Lung (tissue), 12 donors: ENCODE results near the gene GABARAP. TPM values are rescaled to one million over a fixed set of nuclear protein-coding genes. Genes with fewer than 3 reads are reported as not detected.

Experiments
- ATAC-seq: fragments of 200-7000 bp; cut with Tn5 transposase; one replicate; pipeline ENCODE4 v1.9.1; 2020; ENCODE audit warnings: moderate number of reproducible peaks; ENCODE audit not compliant: insufficient read depth, low FRiP score
- DNase-seq, 3 donors: peaks; one replicate each; pipeline ENCODE4 v3.0.0-alpha.2; 2013 to 2017
- H3K27ac ChIP-seq, 2 donors: one replicate each; pipeline ENCODE4 v1.5.1; 2013; ENCODE audit warnings: mild to moderate bottlenecking in 2 of 2, moderate library complexity in 2 of 2, control low read depth in 1 of 2, inconsistent platforms in 1 of 2, low read depth in 1 of 2, low read length in 1 of 2
- H3K27me3 ChIP-seq, 3 donors: one replicate each; pipeline ENCODE4 v1.5.1; 2013; ENCODE audit warnings: low read length in 2 of 3; ENCODE audit not compliant: control insufficient read depth in 3 of 3, insufficient read depth in 3 of 3
- H3K36me3 ChIP-seq, 4 donors: one replicate each; pipeline ENCODE4 v1.5.1; 2013; ENCODE audit warnings: low read length in 4 of 4, mild to moderate bottlenecking in 1 of 4, moderate library complexity in 1 of 4; ENCODE audit not compliant: control insufficient read depth in 4 of 4, insufficient read depth in 4 of 4
- H3K4me1 ChIP-seq, 5 donors: one replicate each; pipeline ENCODE4 v1.5.1; 2013; ENCODE audit warnings: low read length in 5 of 5, mild to moderate bottlenecking in 2 of 5, moderate library complexity in 1 of 5; ENCODE audit not compliant: control insufficient read depth in 5 of 5, insufficient read depth in 5 of 5
- H3K4me3 ChIP-seq: one replicate; pipeline ENCODE4 v1.5.1; 2013; ENCODE audit warnings: mild to moderate bottlenecking, control low read depth, moderate library complexity
- H3K9ac ChIP-seq, 2 donors: one replicate each; pipeline ENCODE4 v1.5.1; 2013; ENCODE audit warnings: low read length in 2 of 2, control low read depth in 1 of 2; ENCODE audit not compliant: insufficient read depth in 1 of 2
- H3K9me3 ChIP-seq, 4 donors: one replicate each; pipeline ENCODE4 v1.5.1; 2013; ENCODE audit warnings: low read length in 3 of 4, mild to moderate bottlenecking in 1 of 4, moderate library complexity in 1 of 4; ENCODE audit not compliant: control insufficient read depth in 4 of 4, insufficient read depth in 3 of 4
- CTCF ChIP-seq: IDR thresholded peaks from 2 replicates; pipeline ENCODE4 v1.5.1; 2012; ENCODE audit warnings: mild to moderate bottlenecking; ENCODE audit errors: control extremely low read depth, extremely low read depth
- WGBS, 2 donors: extraction: QIAGEN DNeasy Blood & Tissue Kit; methylation state at CpG; one replicate each; pipeline ENCODE4 v1.1.7; 2013; 5-methylcytosine and 5-hydroxymethylcytosine counted together
- polyA plus RNA-seq, 2 donors: library from polyadenylated mRNA; stranded (reverse); fragments of 200-250 nt; gene quantifications; one replicate each; pipeline ENCODE4 v1.2.1, GENCODE V29; 2013
- total RNA-seq, 2 donors: library from RNA; depleted of rRNA in 1 of 2; stranded (reverse); fragments of >200 nt in 1 of 2; gene quantifications; one replicate each; pipeline ENCODE4 v1.2.1, GENCODE V29; 2014 to 2021
- donor health status: control.
- donor health status: control.
- donor health status: Bipolar disorder and iron deficiency.
- donor health status: healthy.
- donor health status: DM: yes; HTN: yes; CAD: no.

Gene GABARAP
- total and polyA plus RNA-seq, 4 donors: 315 to 1,149 (median 685) TPM

DNA sequence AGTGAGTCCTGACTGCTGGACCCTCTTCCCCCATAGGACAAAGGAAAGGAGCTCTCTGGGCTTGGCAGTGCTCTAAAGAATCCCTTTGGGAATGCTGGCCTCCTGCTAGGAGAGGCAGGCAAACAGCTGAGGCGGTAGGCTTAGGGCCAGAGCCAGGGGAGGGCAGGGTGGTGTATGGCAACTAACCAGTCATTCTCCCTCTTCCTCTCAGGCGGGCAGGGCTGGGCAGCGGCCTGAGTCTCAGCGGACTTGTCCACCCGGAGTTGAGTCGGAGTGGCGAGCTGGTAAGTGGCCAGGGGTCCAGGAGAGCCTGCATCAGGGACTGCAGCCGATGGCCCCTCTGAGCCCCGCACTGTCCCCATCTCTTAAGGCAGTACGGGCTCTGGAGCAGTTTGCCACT, 18.1 kb downstream of the GABARAP start:
- Histone ChIP-seq H3K9ac (no peak overlapping the region), H3K4me1 (peaks cover 0 to 16% (median 9%) of the 10 kb centered on the region in 5 donors), H3K9me3 (no peaks in the 10 kb centered on the region), H3K4me3 (no peak overlapping the region), H3K27ac (no peak overlapping the region), H3K27me3 (no peaks in the 10 kb centered on the region), H3K36me3 (peaks cover 5 to 68% (median 37%) of the 10 kb centered on the region in 4 donors)
- DNase-seq (no peak), ATAC-seq (no peak)
- TF ChIP-seq CTCF: no peak
- WGBS, 2 donors: 87 to 98% methylated on average over 10 of the region's 10 CpGs

DNA sequence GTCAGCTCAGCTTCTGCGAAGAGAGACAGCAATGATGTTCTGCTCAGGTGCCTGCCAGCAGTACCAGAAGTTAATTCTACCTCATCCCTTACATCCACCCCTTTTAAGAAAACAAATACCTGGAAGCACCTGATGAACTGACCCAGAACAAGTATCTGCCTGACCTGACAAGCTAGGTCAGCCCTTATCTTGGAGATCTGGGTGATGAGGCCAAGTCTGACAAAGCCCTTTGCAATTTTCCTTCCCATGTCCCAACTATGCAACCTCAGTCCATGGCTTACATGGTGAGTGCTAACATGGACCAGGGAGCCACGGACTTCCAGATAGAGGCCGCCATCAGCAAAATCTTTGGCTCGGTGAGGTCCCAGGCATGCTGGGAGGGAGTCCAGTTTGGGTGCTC, 18.9 kb downstream of the GABARAP start:
- Histone ChIP-seq H3K36me3 (peaks cover 5 to 62% (median 32%) of the 10 kb centered on the region in 4 donors), H3K4me3 (no peak overlapping the region), H3K27ac (no peak overlapping the region), H3K9me3 (no peaks in the 10 kb centered on the region), H3K27me3 (no peaks in the 10 kb centered on the region), H3K4me1 (peaks cover 0 to 23% (median 11%) of the 10 kb centered on the region in 5 donors), H3K9ac (no peak overlapping the region)
- WGBS, 2 donors: 91 to 94% methylated on average over 4 of the region's 4 CpGs
- DNase-seq: no peak
- ATAC-seq: no peak
- TF ChIP-seq CTCF: no peak

- H3K9ac ChIP-seq: no peak overlapping the region
- peaks cover 4 to 28% (median 14%) of the 10 kb centered on the region in 5 donors for H3K4me1 ChIP-seq
- DNase-seq: no peak
- no peaks in the 10 kb centered on the region for H3K9me3 ChIP-seq
- no peak overlapping the region for H3K4me3 ChIP-seq
- no peak for ATAC-seq
- WGBS, 2 donors: 84 to 89% methylated on average over 7 of the region's 7 CpGs
- no peak overlapping the region for H3K27ac ChIP-seq
- no peaks in the 10 kb centered on the region for H3K27me3 ChIP-seq
- TF ChIP-seq CTCF: no peak
- H3K36me3 ChIP-seq: peaks cover 5 to 61% (median 28%) of the 10 kb centered on the region in 4 donors
Observed at GRCh38 chr17:7222972-7223292, 19.3 kb downstream of the GABARAP start.
